ENCODE measurements around the gene MT1G.

Gene MT1G

DNA sequence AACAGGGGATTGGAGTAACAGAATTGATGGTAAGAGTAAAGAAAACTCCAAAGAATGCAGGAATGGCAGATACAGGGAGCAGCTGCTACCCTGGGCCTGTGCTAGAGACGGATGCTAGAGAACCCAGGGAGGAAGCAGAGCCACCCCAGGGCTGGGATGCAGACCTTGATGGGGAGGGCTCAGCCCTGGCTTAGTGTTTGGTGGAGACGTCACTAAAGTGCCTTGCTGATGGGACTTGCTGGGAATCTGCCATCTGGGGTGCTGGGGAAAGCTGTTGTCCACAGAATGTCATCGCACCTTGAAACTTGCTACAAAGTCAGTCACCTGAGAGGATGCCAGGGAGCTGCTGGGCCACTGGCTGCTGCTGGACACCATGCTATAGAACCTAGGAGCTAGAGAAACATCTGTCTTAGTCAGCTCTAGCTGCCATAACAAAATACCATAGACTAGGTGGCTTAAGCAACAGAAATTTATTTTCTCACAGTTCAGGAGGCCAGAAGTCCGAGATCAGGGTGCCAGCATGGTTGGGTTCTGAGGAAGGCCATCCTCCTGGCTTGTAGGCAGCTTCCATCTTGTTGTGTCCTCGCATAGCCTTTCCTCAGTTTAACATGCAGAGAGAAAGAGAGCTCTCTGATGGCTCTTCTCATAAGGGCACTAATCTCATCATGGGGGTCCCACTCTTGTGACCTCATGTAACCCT, 29.7 kb upstream of the MT1G start:
- Mint-ChIP-seq H3K9me3 (no peaks in the 10 kb centered on the region), H3K27me3 (peaks cover 5% of the 10 kb centered on the region), H3K36me3 (ENCODE audit: low read depth) (no peaks in the 10 kb centered on the region), H3K4me1 (ENCODE audit: low read depth) (no peaks in the 10 kb centered on the region), H3K4me3 (no peak overlapping the region), H3K27ac (no peak overlapping the region)
- intact Hi-C loops (cut with micrococcal nuclease): no loop called here

DNA sequence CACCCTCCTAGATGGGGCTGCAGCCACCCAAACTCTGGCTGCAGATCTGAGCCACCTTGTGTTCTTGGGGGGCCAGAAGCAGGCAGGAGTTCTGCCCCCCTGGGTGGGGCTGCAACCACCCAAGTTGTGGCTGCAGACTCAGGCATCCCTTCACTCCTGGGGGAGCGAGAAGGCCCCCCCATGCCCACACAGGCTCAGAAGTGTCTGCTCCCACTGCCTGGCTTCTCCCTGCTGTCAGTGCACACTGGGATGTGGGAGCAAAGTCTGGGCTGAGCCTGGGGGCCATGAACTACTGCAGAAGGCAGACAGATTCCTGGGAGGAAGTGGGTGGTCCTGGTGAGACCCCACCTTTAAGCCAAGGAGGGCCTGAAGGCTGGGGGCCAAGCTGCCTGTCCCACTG, 27.4 kb upstream of the MT1G start:
- H3K4me1 Mint-ChIP-seq (ENCODE audit: low read depth): no peaks in the 10 kb centered on the region
- no peak overlapping the region for H3K4me3 Mint-ChIP-seq

DNA sequence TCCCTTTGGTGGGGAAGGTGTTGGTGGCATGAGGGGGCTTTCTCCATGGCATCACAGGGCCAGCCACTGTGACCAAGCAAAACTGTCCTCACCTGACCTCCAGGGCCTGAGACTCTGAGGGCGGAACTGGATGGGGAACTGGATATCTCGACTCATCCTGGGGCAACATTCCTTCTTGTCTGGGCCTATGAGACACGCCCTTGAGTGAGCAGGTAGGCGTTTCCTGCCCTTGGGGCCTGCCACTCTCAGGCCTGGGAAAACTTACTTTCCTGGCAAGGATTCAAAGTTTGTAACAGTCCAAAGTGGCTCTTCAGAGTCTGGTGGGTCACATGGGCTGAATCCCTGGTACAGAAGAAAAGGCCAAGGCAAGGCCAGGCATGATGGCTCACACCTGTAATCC, 24.0 kb upstream of the MT1G start:
- Mint-ChIP-seq H3K27me3 (peaks cover 15% of the 10 kb centered on the region), H3K9me3 (peaks cover 2% of the 10 kb centered on the region), H3K4me1 (ENCODE audit: low read depth) (no peaks in the 10 kb centered on the region), H3K27ac (no peak overlapping the region), H3K36me3 (ENCODE audit: low read depth) (no peaks in the 10 kb centered on the region), H3K4me3 (no peak overlapping the region)
- intact Hi-C loops (cut with micrococcal nuclease): no loop called here

More for the DNA sequence above, 27.4 kb upstream of the MT1G start:
- H3K27me3 Mint-ChIP-seq: peaks cover 11% of the 10 kb centered on the region
- no peaks in the 10 kb centered on the region for H3K36me3 Mint-ChIP-seq (ENCODE audit: low read depth)
- H3K27ac Mint-ChIP-seq: no peak overlapping the region
- intact Hi-C loops (cut with micrococcal nuclease): no loop called here
- H3K9me3 Mint-ChIP-seq: no peaks in the 10 kb centered on the region

DNA sequence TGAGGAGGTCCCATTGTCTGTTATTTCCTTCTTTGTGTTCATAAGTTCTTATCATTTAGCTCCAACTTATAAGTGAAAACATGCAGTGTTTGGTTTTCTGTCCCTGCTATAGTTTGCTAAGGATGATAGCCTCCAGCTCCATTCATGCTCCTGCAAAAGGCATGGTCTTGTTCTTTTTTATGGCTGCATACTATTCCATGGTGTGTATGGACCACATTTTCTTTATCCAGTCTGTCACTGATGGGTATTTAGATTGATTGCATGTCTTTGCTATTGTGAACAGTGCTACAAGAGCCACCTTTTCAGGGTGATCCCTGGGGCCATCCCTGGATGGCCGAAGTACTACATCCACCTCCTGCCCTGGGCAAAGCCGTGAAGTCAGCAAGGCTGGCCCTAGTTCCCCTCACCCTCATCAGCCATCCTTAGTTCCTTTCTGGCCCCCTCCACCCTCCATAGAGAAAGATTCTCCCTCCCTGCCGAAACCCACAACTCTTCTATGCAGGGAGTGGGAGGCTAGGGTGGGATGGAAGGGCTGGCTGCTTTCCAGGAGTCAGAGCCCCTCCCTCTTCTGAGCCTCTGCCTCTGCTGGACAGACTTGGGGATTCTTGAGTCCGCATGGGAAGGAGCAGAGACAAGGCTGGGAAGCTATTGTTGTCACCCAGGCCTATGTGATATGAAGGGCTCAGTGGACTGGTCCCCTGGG, 22.7 kb upstream of the MT1G start:
- intact Hi-C loops (cut with micrococcal nuclease): no loop called here
- Mint-ChIP-seq H3K27ac (no peak overlapping the region), H3K27me3 (peaks cover 22% of the 10 kb centered on the region), H3K4me3 (no peak overlapping the region), H3K4me1 (ENCODE audit: low read depth) (no peaks in the 10 kb centered on the region), H3K9me3 (peaks cover 13% of the 10 kb centered on the region), H3K36me3 (ENCODE audit: low read depth) (peaks cover 9% of the 10 kb centered on the region)

DNA sequence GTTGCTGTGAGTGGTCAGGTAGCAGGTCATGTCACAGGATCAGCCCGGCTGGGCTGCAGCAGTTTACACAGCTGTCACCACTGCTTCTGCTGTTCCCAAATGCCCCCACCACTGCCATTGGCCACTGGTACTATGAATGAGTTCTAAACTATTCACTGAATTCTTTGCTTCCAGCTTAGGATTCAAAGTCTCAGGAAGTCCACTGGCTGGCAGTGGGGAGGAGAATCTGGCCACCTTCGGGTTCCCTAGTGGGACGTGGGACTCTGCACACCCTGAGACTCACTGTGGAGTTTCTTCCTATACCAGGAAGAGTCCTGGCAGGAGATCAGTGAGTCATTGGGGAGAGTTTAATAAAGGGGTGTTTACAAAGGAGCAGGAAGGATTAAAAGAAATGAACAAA, 21.3 kb upstream of the MT1G start:
- Mint-ChIP-seq H3K4me1 (ENCODE audit: low read depth) (no peaks in the 10 kb centered on the region), H3K36me3 (ENCODE audit: low read depth) (peaks cover 9% of the 10 kb centered on the region), H3K27ac (no peak overlapping the region), H3K27me3 (peaks cover 22% of the 10 kb centered on the region), H3K9me3 (peaks cover 13% of the 10 kb centered on the region), H3K4me3 (no peak overlapping the region)
- intact Hi-C loops (cut with micrococcal nuclease): no loop called here

DNA sequence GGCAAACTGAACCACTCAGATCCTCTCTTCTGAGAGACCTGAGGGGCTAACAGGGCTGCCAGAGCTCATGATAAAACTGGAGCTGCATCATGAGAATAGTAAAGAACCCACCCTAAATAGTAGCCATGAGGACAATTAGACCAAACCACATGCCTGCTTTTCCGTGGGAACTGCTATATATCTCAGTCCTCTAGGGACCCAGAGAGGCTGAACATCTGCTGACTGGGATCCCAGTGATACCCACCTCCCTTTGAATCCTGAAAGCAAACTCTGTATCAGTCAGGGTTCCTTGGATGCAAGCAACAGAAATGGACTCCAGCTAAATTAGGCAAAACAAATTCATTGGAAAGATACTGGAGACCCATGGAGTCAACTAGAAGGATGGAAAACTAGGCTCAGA, 20.9 kb upstream of the MT1G start:
- H3K27me3 Mint-ChIP-seq: peaks cover 22% of the 10 kb centered on the region
- intact Hi-C loops (cut with micrococcal nuclease): no loop called here
- H3K27ac Mint-ChIP-seq: no peak overlapping the region
- peaks cover 9% of the 10 kb centered on the region for H3K36me3 Mint-ChIP-seq (ENCODE audit: low read depth)
- peaks cover 2% of the 10 kb centered on the region for H3K4me1 Mint-ChIP-seq (ENCODE audit: low read depth)
- peaks cover 13% of the 10 kb centered on the region for H3K9me3 Mint-ChIP-seq
- H3K4me3 Mint-ChIP-seq: no peak overlapping the region

DNA sequence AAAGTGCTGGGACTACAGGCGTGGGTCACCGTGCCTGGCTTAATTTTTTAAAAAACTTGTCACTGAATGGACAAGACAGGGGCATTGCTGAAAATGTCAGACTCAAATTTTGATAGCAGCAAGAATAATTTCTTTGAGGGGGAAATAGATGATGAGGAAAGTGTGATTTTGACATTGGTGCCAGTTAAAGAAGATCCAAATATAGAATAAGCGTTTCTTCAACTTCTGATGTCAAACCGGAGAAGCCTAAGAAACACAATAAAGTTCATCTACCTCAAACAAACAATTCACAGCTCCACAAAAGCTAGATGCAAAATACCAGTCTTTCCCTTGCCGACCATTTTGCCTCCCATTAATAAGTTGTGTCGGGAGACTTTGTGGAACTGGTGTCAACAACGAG, 18.9 kb upstream of the MT1G start:
- H3K9me3 Mint-ChIP-seq: peaks cover 13% of the 10 kb centered on the region
- no peak overlapping the region for H3K4me3 Mint-ChIP-seq
- H3K27me3 Mint-ChIP-seq: peaks cover 22% of the 10 kb centered on the region
- intact Hi-C loops (cut with micrococcal nuclease): no loop called here
- peaks cover 22% of the 10 kb centered on the region for H3K4me1 Mint-ChIP-seq (ENCODE audit: low read depth)
- H3K27ac Mint-ChIP-seq: no peak overlapping the region
- H3K36me3 Mint-ChIP-seq (ENCODE audit: low read depth): peaks cover 9% of the 10 kb centered on the region

DNA sequence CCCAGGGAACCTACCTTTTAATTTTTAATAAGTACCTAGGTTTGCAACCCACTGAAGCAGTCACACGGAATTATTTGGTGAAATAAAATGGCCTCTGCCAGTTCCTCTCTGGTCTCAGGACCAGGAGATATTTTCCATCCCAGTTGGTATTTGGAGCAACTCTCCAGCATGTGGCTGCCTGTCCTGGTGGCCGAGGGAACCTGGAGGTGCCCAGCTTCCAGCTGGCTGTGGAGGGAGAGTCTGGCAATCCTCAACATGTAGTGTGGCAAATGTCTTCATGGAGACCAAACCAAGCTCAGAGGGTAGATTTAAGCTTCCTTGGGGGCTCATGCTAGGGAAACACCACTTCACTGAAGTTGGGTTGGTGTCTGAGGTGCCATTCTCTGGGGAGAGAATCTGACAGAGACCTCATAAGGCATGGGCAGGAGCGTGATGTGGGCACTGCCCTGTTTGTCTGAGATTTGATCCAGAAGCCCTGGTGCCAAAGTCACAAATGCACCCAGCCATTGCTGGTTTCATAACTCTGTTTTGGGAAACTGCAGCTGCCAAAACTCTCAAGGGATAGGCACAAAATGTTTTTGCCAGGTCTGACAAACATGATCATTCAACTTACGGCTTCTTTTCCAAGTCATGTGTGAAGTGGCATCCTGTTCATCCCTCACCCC, 17.2 kb upstream of the MT1G start:
- intact Hi-C loops (cut with micrococcal nuclease): no loop called here
- peaks cover 27% of the 10 kb centered on the region for H3K4me1 Mint-ChIP-seq (ENCODE audit: low read depth)
- no peak overlapping the region for H3K27ac Mint-ChIP-seq
- peaks cover 9% of the 10 kb centered on the region for H3K36me3 Mint-ChIP-seq (ENCODE audit: low read depth)
- H3K9me3 Mint-ChIP-seq: peaks cover 13% of the 10 kb centered on the region
- no peak overlapping the region for H3K4me3 Mint-ChIP-seq
- H3K27me3 Mint-ChIP-seq: peaks cover 19% of the 10 kb centered on the region

DNA sequence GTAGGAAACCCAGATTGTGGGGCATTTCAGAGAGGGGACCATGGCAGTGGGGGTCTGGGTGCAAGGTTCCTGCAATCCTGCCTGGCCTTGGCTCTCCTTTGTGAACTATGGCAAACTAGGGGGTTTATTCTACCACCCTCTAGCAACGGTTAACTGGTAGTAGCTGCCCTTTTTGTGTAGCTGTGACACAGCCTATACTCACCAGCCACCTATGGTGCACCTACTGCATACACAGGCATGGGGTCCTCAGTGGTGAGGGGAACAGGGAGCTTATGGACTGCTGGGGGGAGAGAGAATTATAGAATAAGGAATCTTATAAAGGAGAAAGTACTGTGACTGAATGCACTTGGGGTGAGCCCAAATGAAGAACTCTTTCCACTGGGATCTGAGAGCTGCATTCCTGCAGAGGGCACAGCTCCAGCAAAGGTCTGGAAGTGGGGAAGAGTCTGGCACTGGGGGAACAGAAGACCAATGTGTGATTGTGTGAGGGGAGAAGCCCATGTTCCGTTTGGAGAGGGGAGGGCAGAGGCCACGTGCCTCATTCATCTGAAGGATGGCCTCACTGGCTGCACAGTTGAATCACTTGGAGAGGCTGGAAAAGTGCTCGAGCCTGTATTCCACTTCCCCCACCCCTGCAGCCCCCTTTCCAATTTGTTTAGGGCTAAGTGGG, 16.5 kb upstream of the MT1G start:
- peaks cover 9% of the 10 kb centered on the region for H3K36me3 Mint-ChIP-seq (ENCODE audit: low read depth)
- no peak overlapping the region for H3K4me3 Mint-ChIP-seq
- intact Hi-C loops (cut with micrococcal nuclease): no loop called here
- peaks cover 13% of the 10 kb centered on the region for H3K9me3 Mint-ChIP-seq
- peaks cover 27% of the 10 kb centered on the region for H3K4me1 Mint-ChIP-seq (ENCODE audit: low read depth)
- peaks cover 16% of the 10 kb centered on the region for H3K27me3 Mint-ChIP-seq
- no peak overlapping the region for H3K27ac Mint-ChIP-seq

DNA sequence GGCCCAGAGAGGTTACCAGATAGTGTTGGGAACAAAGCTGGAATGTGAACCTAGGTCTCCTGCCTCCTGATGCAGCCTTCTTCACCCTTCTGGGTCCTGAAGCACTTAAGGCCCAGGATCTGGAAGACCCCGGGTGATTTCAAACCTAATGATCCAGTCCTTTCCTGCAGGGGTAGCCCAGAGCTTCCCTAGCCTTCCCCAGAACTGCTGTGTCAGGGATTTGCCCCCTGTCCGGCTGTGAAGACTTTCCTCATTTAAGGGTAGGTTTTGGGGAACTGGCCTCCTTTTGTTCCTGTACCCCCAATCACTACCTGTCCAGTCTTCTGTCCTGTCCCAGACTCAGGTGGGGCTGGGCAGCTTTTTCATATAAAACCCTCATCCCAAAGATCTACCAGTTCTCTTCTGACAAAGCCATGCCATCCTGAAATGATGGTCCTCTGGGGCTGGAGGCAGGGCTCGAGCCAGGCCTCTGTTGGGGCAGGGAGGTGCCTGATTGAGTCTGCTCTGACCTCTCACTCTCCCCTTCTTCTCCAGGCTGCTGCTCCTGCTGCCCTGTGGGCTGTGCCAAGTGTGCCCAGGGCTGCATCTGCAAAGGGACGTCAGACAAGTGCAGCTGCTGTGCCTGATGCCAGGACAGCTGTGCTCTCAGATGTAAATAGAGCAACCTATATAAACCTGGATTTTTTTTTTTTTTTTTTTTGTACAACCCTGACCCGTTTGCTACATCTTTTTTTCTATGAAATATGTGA, 15.7 kb upstream of the MT1G start:
- Mint-ChIP-seq H3K36me3 (ENCODE audit: low read depth) (peaks cover 9% of the 10 kb centered on the region), H3K27ac (peak overlapping the region; percentile 89), H3K27me3 (peaks cover 18% of the 10 kb centered on the region), H3K4me1 (ENCODE audit: low read depth) (peaks cover 27% of the 10 kb centered on the region), H3K4me3 (peak overlapping the region; percentile 87), H3K9me3 (peaks cover 13% of the 10 kb centered on the region)
- intact Hi-C loops (cut with micrococcal nuclease): no loop called here

DNA sequence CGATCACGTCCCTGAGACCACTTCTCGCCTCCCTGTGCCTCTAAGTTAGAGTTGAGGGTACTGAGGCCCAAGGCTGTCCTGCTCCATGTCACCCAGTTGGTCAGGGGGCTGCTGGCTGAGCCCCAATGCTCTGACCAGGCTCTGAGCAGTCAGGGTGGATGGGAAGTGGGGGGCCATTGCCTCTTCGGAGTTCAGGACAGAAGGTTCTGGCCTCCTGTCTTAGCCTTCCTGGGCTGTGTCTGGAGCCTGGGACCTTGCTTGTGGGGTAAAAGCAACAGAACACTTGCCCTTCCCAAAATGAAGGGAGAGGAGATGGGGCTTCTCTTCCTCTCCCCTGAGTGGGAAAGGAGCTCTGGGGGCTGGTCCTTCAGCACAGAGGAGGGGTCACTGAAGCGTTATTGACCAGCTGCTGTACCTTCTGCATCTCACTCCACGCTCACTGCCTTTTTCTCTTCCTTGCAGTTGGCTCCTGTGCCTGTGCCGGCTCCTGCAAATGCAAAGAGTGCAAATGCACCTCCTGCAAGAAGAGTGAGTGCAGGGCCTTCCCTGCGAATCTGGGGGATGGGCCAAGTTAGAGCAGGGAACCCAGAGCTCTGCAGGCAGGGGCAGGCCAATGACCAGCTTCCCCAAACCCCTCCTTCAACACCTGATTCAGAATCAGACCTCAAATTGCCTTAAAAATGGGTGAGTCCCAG, 15.0 kb upstream of the MT1G start:
- H3K36me3 Mint-ChIP-seq (ENCODE audit: low read depth): peaks cover 9% of the 10 kb centered on the region
- H3K27me3 Mint-ChIP-seq: peaks cover 22% of the 10 kb centered on the region
- peaks cover 13% of the 10 kb centered on the region for H3K9me3 Mint-ChIP-seq
- peak overlapping the region; percentile 89 for H3K27ac Mint-ChIP-seq
- intact Hi-C loops (cut with micrococcal nuclease): no loop called here
- H3K4me3 Mint-ChIP-seq: peak overlapping the region; percentile 87
- H3K4me1 Mint-ChIP-seq (ENCODE audit: low read depth): peaks cover 27% of the 10 kb centered on the region

DNA sequence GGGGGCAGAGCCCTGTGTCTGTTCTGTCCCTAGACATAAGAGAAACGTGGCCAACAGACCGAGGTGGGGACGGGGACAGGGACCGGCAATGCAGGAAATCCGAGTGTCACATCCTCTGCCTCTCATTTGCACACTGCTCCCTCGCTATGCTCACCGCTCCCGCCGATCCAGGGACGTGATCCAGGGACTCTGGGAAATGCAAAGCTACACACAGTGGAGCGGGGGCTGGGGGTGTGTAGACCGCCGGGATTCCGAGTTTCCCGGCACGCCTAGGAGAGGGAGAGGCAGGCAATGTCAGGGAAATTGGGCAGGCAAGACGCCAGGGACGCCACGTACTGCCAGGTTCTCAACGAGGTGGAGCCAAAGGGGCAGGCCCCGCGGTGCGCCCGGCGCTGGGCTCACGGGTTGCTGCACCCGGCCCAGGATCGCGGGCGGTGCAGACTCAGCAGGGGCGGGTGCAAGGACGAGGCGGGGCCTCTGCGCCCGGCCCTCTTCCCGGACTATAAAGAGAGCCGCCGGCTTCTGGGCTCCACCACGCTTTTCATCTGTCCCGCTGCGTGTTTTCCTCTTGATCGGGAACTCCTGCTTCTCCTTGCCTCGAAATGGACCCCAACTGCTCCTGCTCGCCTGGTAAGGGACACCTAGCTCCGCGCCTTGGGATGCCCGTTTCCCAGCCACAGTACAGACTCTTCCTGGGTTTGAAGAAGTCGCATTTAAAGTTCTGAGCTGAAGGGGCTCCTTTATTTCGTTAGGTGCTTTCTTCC, 14.3 kb upstream of the MT1G start, which contains the start of gene MT1X:
Gene MT1X, plus strand, starts transcription at position 532 of the 764 bp plus-strand sequence. Its CDS starts 71 bp downstream, at position 603.
- peak within 1 kb of the TSS; percentile 87 for H3K4me3 Mint-ChIP-seq

More for the DNA sequence above, 14.3 kb upstream of the MT1G start, which contains the start of gene MT1X:
- intact Hi-C loops (cut with micrococcal nuclease): no loop called here
- Mint-ChIP-seq H3K36me3 (ENCODE audit: low read depth) (peaks cover 9% of the 10 kb centered on the region), H3K27ac (peak within 1 kb of the TSS; percentile 89), H3K4me1 (ENCODE audit: low read depth) (peaks cover 27% of the 10 kb centered on the region), H3K9me3 (peaks cover 13% of the 10 kb centered on the region), H3K27me3 (peaks cover 28% of the 10 kb centered on the region)

All from dendritic cell treated with granulocyte-macrophage colony-stimulating factor and Interleukin-4, amounts not matched to agents 40 ng/mL and 50 ng/mL, for 4 days (primary cell).